HG03575 (cell line): ENCODE measurements around the gene MTHFD2.
"Not testable (repeated sequence)": the region's sequence is repeated elsewhere in the genome, so short reads cannot be mapped to it uniquely, and the experiment has no call there.

Experiments
- ATAC-seq: cut with Tn5 transposase; IDR thresholded peaks from one replicate; pipeline ENCODE4 v1.9.1; 2021; ENCODE audit not compliant: unreplicated experiment, insufficient number of reproducible peaks, low FRiP score; ENCODE audit errors: extremely low read depth

The MTHFD2 gene

GRCh38 chr2:74191596-74192380 is 6.6 kb upstream of the MTHFD2 start:
- no peak for ATAC-seq

- no peak for ATAC-seq
Observed at GRCh38 chr2:74194799-74195198, 3.6 kb upstream of the MTHFD2 start.

GRCh38 chr2:74197049-74197448 is 1.4 kb upstream of the MTHFD2 start:
- ATAC-seq: no peak

GRCh38 chr2:74198023-74198460 is 373 bp upstream of the MTHFD2 start:
- no peak for ATAC-seq

GRCh38 chr2:74199275-74199701 is 873 bp downstream of the MTHFD2 start:
- ATAC-seq: no peak

- ATAC-seq: no peak
Observed at GRCh38 chr2:74199871-74200305, 1.5 kb downstream of the MTHFD2 start.

- ATAC-seq: no peak
Observed at GRCh38 chr2:74201196-74201595, 2.8 kb downstream of the MTHFD2 start.

GRCh38 chr2:74201596-74201995 is 3.2 kb downstream of the MTHFD2 start:
- ATAC-seq: no peak

- no peak for ATAC-seq
Observed at GRCh38 chr2:74204436-74204835, 6.0 kb downstream of the MTHFD2 start.

GRCh38 chr2:74205113-74205512 is 6.7 kb downstream of the MTHFD2 start:
- no peak for ATAC-seq

- ATAC-seq: no peak
Observed at GRCh38 chr2:74205596-74205995, 7.2 kb downstream of the MTHFD2 start.

- ATAC-seq: no peak
Observed at GRCh38 chr2:74206180-74206688, 7.8 kb downstream of the MTHFD2 start.

- ATAC-seq: no peak
Observed at GRCh38 chr2:74212702-74213410, 14.4 kb downstream of the MTHFD2 start.

- ATAC-seq: not testable (repeated sequence)
Observed at GRCh38 chr2:74215771-74216170, 17.4 kb downstream of the MTHFD2 start.

GRCh38 chr2:74216642-74217041 is 18.2 kb downstream of the MTHFD2 start:
- no peak for ATAC-seq

GRCh38 chr2:74219846-74220486 is 21.6 kb downstream of the MTHFD2 start:
- no peak for ATAC-seq

GRCh38 chr2:74221091-74221490 is 22.7 kb downstream of the MTHFD2 start:
- ATAC-seq: no peak

GRCh38 chr2:74221604-74222299 is 23.3 kb downstream of the MTHFD2 start:
- no peak for ATAC-seq

- no peak for ATAC-seq
Observed at GRCh38 chr2:74222300-74222650, 23.9 kb downstream of the MTHFD2 start.
